ENCODE results near the gene MAST2.

DNA sequence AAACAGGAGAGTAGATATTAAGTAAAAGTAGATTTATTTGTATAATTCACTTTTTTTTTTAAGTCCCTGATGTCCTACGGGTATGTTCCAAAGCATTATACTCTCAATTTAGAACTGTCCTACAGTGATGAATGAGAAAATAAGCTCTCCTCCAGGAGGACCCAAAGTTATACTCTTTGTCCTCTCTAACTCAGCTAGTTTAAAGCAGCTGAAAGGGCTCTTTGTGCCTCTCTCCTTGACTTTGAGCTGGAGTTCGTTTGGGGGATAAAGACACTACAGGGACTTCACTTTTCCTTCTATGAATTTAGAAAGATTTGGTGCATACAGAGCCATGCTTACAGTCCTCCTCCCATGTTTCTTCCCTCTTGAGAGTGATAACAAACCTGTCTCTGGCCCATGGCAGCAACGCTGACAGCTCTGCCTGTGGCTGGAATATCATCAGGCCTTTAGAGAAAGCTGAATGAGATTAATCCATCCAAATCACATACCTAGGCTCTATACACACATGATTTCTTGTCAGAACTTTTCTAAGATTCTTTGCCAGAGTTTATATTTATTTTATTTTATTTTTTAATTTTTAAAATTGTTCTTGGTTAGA, 194.7 kb downstream of the MAST2 start:
- TF ChIP-seq, protein P1, sequence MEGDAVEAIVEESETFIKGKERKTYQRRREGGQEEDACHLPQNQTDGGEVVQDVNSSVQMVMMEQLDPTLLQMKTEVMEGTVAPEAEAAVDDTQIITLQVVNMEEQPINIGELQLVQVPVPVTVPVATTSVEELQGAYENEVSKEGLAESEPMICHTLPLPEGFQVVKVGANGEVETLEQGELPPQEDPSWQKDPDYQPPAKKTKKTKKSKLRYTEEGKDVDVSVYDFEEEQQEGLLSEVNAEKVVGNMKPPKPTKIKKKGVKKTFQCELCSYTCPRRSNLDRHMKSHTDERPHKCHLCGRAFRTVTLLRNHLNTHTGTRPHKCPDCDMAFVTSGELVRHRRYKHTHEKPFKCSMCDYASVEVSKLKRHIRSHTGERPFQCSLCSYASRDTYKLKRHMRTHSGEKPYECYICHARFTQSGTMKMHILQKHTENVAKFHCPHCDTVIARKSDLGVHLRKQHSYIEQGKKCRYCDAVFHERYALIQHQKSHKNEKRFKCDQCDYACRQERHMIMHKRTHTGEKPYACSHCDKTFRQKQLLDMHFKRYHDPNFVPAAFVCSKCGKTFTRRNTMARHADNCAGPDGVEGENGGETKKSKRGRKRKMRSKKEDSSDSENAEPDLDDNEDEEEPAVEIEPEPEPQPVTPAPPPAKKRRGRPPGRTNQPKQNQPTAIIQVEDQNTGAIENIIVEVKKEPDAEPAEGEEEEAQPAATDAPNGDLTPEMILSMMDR (IDR thresholded peaks at IDR 0.05; ENCODE audit: low read length), result no peak
- no peak for TF ChIP-seq EZH2 (optimal IDR thresholded peaks at IDR 0.05; ENCODE audit: low read depth, low read length)
